ENCODE data around the gene COG7.

DNA sequence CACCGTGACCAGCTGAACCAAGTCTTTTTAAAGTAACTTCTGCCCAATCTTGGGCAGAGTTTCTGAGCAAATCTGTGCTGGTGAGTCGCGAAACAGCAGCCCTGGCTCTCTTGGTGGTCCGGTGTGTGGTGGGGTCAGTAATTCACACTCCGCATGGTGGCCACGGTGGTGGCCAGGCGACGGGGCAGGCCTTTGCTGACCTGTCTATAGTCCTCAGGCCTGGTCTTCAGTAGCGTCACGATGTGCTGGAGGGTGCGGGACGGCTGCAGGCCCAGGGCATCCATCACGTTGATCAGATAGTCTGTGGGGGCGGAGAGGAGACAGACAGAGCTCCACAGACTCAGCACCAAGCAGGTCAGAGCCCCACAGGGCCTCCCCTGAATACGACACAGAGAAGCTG, 64.2 kb downstream of the COG7 start:
- TF ChIP-seq, protein P1, sequence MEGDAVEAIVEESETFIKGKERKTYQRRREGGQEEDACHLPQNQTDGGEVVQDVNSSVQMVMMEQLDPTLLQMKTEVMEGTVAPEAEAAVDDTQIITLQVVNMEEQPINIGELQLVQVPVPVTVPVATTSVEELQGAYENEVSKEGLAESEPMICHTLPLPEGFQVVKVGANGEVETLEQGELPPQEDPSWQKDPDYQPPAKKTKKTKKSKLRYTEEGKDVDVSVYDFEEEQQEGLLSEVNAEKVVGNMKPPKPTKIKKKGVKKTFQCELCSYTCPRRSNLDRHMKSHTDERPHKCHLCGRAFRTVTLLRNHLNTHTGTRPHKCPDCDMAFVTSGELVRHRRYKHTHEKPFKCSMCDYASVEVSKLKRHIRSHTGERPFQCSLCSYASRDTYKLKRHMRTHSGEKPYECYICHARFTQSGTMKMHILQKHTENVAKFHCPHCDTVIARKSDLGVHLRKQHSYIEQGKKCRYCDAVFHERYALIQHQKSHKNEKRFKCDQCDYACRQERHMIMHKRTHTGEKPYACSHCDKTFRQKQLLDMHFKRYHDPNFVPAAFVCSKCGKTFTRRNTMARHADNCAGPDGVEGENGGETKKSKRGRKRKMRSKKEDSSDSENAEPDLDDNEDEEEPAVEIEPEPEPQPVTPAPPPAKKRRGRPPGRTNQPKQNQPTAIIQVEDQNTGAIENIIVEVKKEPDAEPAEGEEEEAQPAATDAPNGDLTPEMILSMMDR (conservative IDR thresholded peaks at IDR 0.05; ENCODE audit: low read length) = no peak
- no peak for TF ChIP-seq EZH2phosphoT487 (IDR thresholded peaks at IDR 0.05; ENCODE audit: borderline replicate concordance)

All from Loucy (cell line).